Activated T-cell treated with anti-CD3 and anti-CD28 coated beads for 24 hours (primary cell): ENCODE results near the gene ENTPD6.
"Not testable (repeated sequence)": the region's sequence is repeated elsewhere in the genome, so short reads cannot be mapped to it uniquely, and the experiment has no call there.

Experiments
- DNase-seq: peaks from one replicate; pipeline ENCODE4 v3.0.0-alpha.2; 2020; ENCODE audit warnings: low read depth

Gene ENTPD6

DNA sequence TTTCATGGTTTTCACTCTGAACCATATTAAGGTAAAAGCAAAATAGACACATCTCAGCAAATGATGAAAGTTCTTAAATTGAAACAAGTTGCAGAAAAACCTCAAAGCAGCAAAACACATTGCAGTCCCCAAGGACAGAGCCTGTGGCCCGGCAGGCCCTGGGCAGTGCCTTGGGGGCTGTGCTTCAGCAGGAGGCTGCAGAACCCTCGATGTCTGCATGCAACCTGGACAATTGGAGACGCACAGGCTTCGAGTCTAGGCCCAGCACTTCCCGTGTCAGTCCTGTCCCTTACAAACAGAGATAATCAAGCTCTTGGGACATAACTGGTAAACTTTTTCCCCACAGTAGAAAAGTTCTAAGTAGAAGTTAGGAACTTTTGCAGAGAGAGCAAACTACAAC is 61.6 kb downstream of the ENTPD6 start:
- no peak for DNase-seq

DNA sequence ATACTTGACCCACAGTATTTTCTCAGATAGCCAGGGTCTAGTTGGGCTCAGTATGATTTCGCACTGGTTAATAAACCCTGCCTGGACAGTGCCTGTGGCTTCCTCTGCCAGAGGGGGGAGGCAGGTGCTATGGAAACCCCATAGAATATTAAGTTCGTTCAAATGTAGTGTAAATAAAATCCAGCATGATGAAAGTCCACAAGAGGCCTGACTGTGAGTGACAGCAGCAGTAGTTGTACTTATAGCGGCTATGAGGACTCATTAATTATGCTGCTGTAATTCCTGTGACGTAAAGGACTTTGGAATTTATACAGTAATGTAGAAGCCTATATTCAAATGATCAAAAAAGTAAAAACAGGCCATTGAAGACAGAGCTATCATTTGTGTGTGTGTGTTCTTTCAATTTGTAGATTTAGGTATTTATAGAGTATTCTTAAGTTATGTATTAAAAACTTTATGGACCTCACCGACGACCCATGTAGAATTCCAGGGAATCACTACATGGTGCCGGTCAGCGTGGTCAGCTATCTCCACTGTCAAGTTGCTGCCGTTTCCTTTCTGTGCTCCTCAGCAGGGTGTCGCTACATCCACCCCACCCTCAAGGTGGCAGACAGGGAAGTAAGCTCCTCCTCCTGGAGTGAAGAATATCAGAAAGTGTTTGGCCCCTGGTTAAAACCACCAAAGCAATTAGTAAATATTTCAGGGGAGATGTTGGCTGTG is 62.4 kb downstream of the ENTPD6 start:
- DNase-seq = no peak

DNA sequence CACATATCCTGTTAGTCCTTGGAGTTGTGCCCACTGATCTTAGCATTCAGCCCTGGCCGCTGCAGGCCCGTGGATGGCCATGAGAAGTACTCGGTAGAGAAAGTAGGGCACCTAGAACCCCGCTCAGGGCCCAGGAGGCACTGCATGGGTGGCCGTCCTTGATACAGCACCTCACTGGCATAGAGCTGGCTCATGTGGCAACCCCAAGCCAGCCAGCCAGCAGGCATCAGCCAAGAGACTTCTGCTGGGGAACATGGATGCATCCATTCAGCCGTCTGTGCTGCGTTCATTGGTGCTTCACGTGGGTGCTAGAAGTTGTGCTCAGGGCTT is 62.9 kb downstream of the ENTPD6 start:
- no peak for DNase-seq

DNA sequence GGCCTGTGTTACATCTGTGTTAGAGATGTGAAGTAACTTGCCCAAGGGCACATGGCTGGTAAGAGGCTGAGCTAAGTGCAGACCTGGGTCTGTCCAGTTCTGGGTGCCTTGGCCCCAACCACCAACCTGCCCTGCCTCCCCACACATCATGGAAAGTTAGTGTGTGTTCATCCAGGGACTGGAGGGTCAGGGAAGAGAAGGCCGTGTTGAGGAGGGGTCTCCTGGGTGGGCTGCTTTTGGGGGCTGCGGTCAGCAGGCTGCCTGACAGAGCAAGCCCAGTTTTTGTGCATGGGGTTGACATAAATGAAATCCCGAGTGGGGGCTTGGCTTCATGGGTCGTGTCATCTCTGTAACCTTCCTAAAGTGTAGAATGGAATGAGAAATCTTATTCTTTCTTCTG is 63.3 kb downstream of the ENTPD6 start:
- DNase-seq = no peak

DNA sequence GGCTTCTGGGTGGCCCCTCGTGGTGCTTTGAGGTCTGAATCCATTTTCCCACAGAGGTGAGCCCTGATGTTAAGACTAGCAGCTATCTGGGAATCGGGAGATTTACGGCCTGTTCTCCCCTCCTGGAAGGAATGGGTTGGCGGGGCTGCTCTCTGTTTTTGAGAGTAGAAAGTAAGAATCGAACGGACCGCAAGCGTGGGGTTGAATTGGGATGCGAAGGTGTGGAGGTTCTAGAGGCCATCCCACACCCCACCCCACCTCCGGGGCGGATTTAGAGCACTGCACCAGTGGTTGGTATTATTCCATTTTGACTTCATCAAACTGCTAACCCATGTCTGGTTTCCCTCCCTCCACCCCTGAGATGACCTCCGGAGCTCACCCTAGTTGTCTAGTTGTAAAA is 63.8 kb downstream of the ENTPD6 start:
- no peak for DNase-seq

DNA sequence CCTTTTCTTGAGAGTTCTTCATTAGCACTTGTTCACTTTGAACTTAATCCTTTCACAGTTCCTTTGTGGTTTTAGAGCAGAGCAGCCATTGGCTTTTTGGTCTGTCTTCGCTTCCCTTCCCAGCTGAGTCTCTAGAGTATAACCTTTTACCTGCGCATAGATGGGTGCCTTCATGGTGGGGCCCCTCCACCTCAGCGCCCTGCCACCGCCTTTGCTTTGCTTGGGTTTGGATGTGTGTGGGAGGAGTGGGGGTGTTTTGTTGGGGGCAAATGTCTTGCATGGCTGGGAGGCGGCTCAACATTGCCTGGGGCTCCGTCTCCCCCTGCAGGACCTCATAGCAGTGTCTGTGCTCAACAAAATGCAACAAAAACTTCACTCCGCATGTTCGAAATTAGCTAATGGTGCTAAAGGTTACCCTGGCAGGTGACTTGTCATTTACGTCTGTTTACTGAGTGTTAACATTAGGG is 64.3 kb downstream of the ENTPD6 start:
- DNase-seq = no peak

DNA sequence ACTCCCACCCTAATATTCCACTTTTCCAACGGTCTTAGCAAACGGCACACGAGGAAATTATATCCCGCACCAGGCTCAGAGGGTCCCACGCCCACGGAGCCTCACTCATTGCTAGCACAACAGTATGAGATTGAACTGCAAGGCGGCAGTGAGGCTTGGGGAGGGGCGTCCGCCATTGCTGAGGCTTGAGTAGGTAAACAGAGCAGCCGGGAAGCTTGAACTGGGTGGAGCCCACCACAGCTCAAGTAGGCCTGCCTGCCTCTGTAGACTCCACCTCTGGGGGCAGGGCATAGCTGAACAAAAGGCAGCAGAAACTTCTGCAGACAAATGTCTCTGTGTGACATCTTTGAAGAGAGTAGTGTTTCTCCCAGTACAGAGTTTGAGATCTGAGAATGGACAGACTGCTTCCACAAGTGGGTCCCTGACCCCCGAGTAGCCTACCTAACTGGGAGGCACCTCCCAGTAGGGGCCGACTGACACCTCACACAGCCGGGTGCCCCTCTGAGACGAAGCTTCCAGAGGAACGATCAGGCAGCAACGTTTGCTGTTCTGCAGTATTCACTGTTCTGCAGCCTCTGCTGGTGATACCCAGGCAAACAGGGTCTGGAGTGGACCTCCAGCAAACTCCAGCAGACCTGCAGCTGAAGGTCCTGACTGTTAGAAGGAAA is 65.4 kb downstream of the ENTPD6 start:
- not testable (repeated sequence) for DNase-seq

DNA sequence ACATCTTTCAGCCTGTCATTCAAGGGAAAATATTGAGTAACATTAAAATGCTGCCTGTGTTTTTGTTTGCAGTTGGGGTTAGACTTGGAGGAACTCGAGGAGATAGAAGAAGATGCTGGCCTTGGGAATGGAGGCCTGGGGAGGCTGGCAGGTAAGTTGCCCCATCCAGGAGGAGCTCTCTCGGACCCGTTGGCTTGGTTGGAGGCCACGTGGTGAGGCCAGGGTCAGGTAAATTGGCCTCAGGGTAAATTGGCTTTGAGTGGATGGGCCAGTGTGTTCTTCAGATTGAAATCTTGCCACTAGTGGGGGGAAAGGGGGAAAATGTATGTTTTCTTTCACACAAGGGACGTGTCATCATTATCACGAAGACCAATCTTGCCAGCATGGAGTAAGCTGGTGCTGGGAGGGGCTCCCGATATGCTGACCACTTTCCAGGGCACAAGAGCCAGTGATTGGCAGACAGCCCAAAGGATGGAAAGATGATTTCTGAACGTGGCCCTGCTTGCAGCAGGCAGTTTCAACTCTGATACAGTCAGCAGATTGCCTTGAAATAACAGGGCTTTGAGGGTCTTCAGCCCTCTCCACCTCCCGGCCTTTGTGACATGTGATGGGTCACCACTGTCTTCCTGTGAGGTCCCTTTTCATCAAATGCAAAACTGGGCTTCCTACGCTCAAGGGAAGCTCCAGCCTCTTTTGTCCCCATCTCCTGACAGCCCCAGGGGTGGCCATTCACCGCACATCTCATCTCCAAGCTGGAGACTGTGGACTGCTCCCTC is 73.7 kb downstream of the ENTPD6 start:
- no peak for DNase-seq

DNA sequence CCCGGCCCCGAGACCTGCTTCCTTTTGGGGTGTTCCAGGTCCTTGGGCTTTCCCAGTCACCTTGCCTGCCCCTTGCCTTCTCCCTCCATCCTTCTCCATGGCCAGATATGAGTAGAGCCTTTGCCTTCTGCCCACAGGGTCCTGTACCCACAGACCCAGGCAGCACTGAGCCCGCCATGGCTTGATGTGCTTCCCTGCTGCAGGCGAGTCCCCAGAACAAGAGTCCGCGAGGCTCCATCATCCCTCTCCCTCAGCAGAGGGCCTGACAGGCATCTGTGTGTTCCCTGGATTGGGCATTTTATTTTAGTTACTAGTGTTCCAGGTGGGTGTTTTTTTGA is 74.3 kb downstream of the ENTPD6 start:
- no peak for DNase-seq

DNA sequence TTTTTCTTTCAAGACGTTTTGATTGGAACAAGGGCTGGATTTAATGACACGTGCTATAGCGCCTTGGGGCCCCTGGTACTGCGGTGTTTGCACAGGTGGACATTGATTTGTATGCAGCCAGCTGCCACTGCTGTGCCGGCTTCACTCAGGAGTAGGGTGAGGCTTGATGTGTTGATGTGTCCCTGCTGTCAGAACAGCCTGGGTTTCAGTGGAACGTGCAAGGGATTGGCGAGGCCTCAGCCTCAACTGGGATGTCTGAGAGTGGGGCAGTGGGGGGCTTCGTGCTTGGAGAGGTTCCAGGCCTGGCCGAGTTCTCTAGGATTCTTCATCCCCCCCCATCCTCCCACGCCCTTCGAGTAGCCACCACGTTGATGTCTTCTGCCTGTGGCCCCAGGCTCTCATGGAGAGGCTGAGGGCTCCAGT is 75.3 kb downstream of the ENTPD6 start:
- no peak for DNase-seq

DNA sequence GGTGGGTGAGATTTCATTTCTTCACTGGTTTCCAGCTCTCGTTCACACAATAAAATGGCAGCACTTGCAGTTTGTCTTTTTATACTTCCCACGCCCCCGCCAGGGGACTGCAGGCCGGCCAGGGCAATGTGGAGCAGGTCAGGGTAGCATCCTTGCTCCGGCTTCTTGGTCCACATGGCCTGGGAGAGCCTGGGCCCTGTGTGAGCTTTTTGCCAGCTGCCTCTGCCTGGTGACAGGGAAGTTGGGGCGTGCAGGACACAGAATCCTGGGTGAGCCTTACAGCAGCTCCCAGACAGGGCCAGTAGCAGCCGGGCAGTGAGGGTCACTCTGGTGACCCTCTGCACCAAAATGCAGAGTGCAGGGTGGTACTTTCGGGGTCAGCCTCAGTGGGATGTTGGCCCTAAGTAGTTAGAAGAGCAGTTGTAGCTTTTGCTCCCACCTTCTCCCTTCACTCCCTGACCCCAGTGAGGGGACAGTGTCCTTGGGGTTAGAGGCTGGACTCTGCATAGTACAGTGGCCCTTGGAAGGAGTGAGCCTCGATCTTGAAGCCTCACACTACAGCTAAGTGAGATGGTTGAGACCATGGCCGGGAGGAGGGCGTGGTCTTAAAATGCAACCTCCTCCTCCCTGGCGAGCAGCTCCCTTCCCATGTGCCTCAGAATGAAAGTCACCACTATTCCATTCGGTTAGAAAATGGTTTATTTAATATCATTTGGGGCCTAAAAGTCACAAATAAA is 76.1 kb downstream of the ENTPD6 start:
- DNase-seq = no peak

DNA sequence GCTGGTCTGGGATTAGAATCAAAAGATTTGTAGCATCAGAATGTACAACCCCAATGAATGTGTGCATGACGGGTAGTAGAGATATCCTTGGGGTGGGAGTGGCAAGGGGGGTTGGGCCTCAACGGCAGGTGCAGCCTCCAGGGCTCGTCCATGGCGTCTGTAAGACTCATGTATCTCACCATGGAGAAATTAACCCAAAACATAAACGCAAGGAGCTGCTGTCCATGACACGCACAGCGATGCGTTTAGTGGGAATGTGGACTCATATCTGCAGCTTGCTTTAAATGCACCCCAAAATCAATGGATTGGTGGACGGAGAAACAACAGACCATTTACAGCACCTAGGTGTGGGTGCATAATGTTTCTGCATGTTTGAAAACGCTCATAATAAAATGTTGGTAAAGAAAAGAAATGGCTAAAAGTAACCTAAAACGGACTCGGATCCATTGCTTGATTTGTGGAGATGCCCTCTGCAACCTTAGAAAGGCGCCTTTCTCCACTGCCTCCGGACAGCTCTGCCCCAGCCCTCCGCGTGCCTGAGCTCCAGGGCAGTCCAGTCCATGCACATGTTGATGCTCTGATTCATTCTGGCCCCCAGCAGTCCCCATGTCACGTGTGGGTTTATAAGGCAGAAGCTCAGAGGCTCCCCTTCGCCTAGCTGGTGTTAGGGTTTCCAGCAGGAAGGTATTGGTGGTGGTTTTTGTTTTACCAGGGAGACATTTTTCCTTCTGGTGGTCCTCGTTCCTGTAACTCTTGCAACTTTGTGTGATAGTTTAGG is 76.9 kb downstream of the ENTPD6 start:
- DNase-seq = no peak

DNA sequence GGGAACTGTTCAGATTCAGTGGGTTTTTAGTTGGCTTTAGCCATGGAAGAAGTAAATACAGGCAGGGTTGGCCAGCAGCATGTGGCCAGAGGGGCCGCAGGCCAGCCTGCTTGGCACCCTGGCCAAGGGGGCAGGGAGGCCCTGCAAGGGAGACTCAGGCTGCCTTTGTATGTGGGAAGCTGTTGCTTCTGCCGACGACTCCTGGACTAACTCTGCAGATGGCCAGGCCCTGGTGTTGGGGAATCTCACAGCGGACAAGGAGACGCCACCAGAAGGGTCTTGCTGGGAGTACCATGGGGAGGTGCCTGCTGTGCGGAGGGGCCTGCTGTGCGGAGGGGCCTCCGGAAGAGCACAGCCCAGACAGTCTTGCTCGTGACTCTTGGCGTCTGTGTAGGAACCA is 77.5 kb downstream of the ENTPD6 start:
- DNase-seq = no peak

DNA sequence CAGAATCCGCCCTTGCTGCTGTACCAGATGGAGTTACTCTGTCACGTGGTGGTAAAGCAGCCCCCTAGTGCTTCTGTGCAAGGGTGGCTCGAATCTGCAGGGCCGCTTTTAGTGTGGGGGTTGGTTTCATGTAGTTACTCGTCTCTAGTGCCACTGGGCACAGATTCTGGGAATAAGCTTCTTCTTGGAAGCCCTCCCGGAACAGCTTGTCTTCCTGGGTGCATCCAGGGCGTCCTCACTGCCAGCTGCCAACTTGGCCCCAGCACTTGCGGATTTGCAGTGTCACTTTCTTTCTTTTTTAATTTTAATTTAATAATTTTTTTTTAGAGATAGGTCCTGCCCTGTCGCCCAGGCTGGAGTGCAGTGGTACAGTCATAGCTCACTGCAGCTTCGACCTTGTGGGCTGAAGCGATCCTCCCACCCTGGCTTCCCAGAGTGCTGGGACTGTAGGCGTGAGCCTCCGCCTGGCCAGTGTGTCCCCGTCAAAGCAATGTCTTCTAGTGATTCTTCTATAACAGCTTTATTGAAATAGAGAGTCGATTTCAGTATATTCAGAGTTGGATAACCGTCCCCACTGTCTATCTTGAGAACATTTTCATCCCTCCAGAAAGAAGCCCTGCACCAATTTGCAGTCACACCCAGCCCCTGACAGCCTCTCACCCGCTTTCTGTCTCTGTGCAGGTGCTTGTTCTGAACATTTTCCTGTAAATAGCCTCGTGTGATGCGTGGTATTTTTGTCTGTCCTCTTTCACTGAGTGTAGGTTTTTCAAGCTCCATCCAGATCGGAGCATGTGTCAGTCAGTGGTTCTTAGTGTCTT is 78.2 kb downstream of the ENTPD6 start:
- DNase-seq = no peak

DNA sequence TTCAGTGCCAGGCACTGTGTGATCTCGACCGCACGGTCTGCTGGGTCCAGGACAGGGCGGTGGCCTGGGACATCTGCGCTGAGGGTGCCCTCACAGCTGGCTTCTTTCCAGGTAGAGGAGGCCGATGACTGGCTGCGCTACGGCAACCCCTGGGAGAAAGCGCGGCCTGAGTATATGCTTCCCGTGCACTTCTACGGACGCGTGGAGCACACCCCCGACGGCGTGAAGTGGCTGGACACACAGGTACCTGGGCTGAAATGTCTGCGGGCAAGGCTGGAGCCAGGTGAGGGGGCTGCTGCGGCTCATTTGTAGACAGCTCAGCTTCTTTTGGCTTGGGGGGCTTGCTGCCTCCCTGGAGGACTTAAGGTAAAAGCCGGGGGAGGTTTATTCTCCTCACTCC is 79.0 kb downstream of the ENTPD6 start:
- no peak for DNase-seq

DNA sequence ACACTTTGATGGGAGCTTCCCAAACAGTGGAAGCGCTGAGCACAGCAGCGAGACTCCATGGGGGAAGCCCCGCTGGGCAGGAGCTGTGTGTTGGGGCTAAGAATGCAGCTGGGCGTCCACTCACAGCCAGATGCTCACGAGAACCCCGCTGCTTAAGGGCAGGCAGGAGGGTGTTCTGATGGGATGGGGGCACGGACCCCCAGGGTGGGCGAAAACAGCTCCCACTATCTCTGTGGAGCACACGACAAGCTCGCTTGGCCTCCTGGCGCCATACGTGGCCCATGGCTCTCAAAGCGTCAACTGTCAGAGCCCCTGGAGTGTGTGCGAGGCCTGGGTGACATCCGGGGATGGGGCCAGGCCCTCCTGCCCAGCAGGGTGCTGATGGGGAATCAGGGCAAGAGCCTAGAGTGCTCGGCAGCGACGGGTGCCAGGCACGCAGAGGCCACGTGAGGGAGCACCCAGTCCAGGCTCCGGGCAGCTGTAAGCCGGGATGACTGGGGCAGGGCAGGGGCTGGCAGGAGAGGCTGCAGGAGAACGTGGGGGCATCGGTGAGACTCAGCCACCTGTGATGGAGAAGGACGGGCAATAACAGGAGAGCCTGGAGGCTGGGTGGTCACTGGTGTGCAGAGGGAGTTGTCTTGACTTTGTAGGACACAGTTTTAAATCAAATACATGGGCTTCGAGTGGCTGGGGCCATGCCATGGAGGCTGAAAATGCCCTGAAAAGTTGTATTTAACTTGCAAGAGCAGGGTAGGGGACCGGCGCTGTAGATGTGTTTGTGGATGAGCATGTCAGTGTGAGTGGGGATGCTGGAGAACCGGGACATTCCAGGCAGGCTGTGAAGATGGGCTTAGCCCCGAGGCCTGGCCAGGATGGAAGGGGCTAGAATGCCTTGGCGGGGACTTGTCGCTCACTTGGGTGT is 79.6 kb downstream of the ENTPD6 start:
- DNase-seq = no peak

DNA sequence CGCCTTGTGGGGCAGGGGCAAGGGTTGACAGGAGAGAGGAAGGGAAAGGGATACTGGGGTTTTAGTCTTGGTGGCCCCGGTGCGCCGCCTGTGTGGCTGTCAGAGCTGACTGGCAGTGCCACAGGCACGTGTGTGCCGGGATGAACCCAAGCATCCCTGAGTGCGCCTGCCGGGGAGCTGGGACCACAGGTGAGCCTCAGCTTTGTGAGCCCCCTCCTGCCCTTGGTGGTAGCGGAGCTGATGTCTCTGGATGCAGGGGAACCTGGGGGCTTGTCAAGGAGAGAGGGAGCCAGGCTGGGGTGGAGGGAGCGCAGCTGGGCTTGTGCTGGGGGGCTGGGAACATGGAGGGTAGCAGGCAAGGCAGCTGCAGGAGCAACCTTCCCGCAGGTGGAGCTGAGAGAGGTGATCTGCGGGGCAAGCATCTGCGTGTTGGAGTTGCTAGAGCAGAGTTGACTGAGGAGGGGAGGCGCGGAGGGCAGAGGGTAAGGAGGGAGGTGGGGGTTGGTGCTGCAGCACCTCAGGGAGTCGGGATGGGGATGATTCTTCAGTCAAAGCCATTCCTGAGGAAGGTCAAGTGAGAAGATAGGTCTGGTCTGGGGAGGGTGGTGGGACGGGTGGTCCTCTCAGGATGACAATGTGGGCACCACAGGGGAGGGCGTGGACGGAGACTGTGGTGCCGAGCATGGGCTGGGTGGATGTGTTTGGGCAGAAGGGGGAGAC is 80.5 kb downstream of the ENTPD6 start:
- DNase-seq = no peak
